Measurements from ENCODE around the gene HOXB9.

Gene HOXB9

DNA sequence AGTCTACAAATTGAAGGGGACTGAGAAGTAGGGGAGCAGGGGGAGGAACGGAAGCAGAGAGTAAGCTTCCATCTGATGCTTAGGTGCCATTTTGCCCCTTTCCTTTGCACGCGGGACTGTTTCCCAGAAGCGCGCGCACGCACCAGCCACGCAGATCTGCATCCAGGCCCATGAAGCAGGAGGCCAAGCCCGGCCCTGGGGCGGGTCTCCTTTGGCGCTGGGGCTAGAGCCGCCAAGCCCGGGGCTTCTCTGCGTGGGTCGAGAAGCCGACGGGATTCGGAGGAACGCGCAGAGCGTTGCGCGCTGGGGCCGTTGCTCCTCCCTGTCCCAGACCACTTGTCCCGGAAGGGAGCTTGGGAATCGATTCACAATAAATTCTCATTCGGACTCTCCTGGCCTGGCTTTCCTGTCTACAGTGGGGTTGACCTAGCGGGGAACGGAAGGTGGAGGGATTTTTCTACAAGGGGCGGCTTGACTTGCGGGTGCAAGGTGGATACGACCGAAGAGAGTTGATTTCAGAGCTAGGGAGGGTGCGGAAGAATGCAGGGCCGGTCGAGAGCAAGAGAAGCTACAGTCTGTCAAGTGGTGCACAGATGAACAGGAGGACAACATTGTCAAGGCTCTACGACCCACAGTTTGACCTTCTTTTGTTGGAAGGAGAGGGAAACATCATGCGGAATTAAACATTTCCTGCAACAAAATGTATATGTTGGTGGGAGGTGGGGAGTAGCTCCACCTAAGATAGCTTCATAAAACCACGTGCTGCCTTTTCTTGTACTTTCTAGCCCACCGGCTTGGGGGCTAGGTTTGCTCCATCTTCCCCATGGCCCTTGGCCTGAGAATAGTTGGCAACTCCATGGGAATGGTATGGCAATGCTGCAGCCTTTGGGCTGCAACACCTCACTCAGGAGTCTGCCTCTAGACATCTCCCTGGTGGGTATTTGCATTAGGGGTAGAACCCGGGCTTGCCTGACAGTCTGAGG is 4.5 kb downstream of the HOXB9 start:
- DNase-seq (ENCODE audit: low spot score) = no peak
- Histone ChIP-seq H3K9me3 (ENCODE audit: severe bottlenecking) (no peaks in the 10 kb centered on the region), H3K4me3 (ENCODE audit: severe bottlenecking) (no peak overlapping the region), H3K27ac (ENCODE audit: poor library complexity, severe bottlenecking) (no peak overlapping the region), H3K27me3 (ENCODE audit: insufficient read depth, poor library complexity, severe bottlenecking) (peaks cover 68% of the 10 kb centered on the region), H3K36me3 (ENCODE audit: low read depth) (no peaks in the 10 kb centered on the region), H3K4me1 (ENCODE audit: insufficient read depth, poor library complexity, severe bottlenecking) (peaks cover 4% of the 10 kb centered on the region)
- no peak for ATAC-seq (ENCODE audit: low read depth)
- TF ChIP-seq, protein P1, sequence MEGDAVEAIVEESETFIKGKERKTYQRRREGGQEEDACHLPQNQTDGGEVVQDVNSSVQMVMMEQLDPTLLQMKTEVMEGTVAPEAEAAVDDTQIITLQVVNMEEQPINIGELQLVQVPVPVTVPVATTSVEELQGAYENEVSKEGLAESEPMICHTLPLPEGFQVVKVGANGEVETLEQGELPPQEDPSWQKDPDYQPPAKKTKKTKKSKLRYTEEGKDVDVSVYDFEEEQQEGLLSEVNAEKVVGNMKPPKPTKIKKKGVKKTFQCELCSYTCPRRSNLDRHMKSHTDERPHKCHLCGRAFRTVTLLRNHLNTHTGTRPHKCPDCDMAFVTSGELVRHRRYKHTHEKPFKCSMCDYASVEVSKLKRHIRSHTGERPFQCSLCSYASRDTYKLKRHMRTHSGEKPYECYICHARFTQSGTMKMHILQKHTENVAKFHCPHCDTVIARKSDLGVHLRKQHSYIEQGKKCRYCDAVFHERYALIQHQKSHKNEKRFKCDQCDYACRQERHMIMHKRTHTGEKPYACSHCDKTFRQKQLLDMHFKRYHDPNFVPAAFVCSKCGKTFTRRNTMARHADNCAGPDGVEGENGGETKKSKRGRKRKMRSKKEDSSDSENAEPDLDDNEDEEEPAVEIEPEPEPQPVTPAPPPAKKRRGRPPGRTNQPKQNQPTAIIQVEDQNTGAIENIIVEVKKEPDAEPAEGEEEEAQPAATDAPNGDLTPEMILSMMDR (IDR thresholded peaks at IDR 0.05; ENCODE audit: poor library complexity, severe bottlenecking) = no peak

DNA sequence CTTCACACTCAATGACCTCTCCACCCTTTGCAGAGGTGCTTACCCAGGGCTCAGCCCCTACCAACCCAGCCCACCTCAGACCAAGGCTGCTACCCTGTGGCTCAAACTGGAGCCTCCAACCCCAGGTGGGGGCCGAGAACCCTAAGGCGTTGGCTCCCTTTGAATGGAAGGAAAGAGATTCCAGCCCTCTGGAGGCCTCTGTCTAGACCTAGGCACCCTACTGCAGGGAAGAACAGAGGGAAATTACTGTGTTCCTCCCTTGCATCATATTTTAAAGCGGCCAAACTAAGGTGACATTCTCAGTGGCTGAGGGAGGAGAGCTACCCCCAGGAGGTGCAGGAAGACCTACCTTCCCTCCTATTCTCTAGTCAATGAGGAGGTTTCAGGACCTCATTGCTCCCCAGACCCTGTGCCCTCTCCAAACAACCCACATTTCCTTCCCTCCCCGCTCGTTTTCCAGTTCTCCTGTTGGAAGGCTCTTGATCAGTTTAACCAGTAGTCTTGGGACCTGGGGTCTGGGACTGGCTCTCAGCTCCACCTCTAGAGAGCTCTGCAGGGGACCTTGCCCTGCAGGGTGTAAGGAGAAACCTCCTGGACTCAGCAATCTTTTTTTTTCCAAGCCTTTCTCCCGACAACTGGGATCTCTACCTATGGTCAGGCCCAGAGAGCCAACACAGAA is 5.6 kb downstream of the HOXB9 start:
- Histone ChIP-seq H3K27ac (ENCODE audit: poor library complexity, severe bottlenecking) (no peak overlapping the region), H3K4me1 (ENCODE audit: insufficient read depth, poor library complexity, severe bottlenecking) (peaks cover 4% of the 10 kb centered on the region), H3K9me3 (ENCODE audit: severe bottlenecking) (no peaks in the 10 kb centered on the region), H3K36me3 (ENCODE audit: low read depth) (no peaks in the 10 kb centered on the region), H3K27me3 (ENCODE audit: insufficient read depth, poor library complexity, severe bottlenecking) (peaks cover 78% of the 10 kb centered on the region), H3K4me3 (ENCODE audit: severe bottlenecking) (no peak overlapping the region)
- ATAC-seq (ENCODE audit: low read depth) (no peak), DNase-seq (ENCODE audit: low spot score) (no peak)
- TF ChIP-seq, protein P1 (IDR thresholded peaks at IDR 0.05; ENCODE audit: poor library complexity, severe bottlenecking) = no peak

DNA sequence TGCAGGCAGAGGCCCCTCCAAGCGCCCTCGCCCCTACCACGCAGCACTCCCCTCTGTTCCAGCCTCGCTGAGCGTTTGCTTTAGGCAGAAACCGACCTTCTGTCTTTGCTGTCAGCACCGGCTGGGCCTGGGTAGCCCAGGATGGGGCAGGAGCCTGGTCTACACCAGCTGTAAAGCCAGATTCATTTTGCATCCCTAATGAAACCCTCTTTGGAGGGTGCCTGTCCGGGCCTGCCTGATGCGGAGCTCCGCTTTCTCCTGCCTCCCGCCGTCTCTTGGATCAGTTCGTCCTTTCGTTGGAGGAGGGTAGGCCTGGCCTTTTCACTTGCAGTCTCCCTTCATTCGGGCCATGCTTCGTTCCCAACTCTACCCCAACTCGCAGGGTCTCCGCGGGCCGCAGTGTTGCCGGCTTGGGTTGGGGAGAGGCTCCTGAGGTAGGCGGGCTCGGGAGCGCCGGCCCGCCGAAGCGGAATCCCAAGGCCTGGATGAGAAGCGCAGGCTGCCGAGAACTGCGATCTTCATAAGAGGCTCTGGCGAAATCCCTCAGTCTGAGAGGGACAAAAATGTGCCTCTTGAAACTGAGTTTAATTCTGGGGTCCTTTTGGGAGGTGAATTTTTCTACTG is 6.2 kb downstream of the HOXB9 start:
- H3K27ac ChIP-seq (ENCODE audit: poor library complexity, severe bottlenecking) = no peak overlapping the region
- no peak for DNase-seq (ENCODE audit: low spot score)
- no peaks in the 10 kb centered on the region for H3K9me3 ChIP-seq (ENCODE audit: severe bottlenecking)
- no peak for ATAC-seq (ENCODE audit: low read depth)
- peaks cover 80% of the 10 kb centered on the region for H3K27me3 ChIP-seq (ENCODE audit: insufficient read depth, poor library complexity, severe bottlenecking)
- no peaks in the 10 kb centered on the region for H3K36me3 ChIP-seq (ENCODE audit: low read depth)
- peaks cover 4% of the 10 kb centered on the region for H3K4me1 ChIP-seq (ENCODE audit: insufficient read depth, poor library complexity, severe bottlenecking)
- no peak overlapping the region for H3K4me3 ChIP-seq (ENCODE audit: severe bottlenecking)
- TF ChIP-seq, protein P1 (IDR thresholded peaks at IDR 0.05; ENCODE audit: poor library complexity, severe bottlenecking) = no peak

DNA sequence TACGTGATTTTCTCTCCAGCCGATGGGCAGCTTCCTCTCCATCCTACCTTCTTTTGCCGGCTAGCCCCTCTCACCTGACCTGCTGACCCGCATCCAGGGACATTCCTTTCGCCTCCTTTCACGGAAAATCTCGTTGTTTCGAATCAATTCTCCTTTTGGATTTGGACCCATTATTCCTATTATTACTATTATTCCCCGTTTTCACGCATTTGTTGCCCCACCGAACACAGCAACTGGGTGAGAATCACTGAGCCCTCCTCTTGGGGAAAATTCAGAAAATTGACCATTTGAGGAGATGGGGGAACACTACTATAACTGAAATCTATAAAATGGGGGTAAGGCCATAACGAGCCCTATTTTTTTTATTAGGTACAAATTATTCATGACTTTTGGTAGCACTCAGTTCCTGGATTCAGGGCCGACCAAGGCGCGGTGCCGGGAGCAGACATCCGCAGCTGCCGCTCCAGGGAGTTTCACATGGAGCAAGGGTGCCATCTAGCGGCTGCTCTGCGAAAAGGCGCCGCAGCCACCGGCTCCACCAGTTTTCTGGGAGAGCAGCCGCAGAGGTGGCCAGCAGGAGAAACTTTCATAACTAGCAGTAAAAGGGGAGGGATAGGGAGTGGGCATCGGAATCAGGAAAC is 7.8 kb downstream of the HOXB9 start:
- ATAC-seq (ENCODE audit: low read depth) = peak; percentile 73
- no peaks in the 10 kb centered on the region for H3K9me3 ChIP-seq (ENCODE audit: severe bottlenecking)
- H3K36me3 ChIP-seq (ENCODE audit: low read depth) = no peaks in the 10 kb centered on the region
- no peak overlapping the region for H3K27ac ChIP-seq (ENCODE audit: poor library complexity, severe bottlenecking)
- TF ChIP-seq, protein P1 (IDR thresholded peaks at IDR 0.05; ENCODE audit: poor library complexity, severe bottlenecking) = peak; percentile 95
- peak overlapping the region; percentile 15 for H3K4me3 ChIP-seq (ENCODE audit: severe bottlenecking)
- H3K4me1 ChIP-seq (ENCODE audit: insufficient read depth, poor library complexity, severe bottlenecking) = peaks cover 4% of the 10 kb centered on the region
- DNase-seq (ENCODE audit: low spot score) = no peak
- peaks cover 79% of the 10 kb centered on the region for H3K27me3 ChIP-seq (ENCODE audit: insufficient read depth, poor library complexity, severe bottlenecking)

All from RWPE2 (cell line).